Measurements from ENCODE around the gene HIGD1B.
A peak's percentile ranks its signal among the peaks of the same experiment; 100 is the strongest.
"Not testable (repeated sequence)": the region's sequence is repeated elsewhere in the genome, so short reads cannot be mapped to it uniquely, and the experiment has no call there.

HIGD1B gene

DNA sequence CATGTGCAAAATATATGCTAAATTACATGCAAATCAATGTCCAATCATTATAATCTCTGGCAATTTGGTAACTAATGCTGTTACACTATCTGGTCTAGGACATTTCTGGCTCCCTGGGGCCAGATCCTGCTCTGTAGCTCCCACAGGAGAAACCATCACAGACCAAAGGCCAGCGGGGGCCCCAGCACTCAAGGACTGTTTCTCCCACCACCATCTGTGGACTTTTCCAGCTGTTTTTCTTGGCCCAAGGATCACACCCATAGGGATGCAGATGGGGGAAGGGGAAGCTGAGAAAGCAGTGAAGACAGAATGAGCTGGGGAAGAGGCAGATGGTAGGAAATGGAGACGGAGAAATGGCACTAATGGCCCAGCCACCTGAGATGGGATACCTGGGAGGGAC, at the start of gene HIGD1B:
Gene HIGD1B, plus strand, starts transcription at position 298 of the 400 bp plus-strand sequence. CDS start 270 bp downstream, outside the sequence.
- no peak for DNase-seq (ENCODE audit: low read depth)

DNA sequence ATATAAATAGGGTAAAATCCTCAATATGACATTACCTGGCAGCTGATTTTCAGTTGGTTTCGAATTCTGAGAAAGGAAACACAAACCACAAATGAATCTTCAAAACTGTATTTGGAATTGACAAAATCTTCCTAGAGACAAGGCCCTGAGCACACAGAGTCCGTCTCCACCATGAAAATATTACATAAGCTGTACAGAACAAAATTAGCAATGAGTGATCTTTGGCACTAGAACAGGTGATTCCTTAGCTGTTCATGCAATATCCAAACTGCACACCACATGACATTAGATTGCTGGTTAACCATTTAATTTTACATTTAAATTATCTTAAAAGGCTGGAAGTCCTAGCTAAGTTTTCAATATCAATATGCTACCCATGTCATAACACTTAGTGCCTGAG, 49.3 kb upstream of the HIGD1B start:
- no peak for DNase-seq (ENCODE audit: low read depth)

DNA sequence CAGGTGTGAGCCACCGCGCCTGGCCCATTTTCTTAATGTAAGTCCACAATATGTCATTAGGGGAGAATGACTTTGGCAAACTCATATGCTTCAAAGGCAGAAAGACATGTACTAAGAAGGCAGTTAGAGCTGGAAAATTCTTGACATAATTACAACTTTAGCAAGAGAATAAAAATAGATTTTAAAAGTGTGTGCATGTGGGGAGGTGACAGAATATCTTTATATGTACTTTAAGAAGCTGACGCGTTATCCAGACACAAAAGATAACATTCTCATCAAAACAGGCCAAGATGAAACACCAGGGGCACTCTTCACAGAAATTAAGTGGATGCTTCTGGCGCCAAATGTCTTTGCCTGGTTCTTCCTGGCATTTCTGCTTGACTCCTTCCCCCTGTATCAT, 45.8 kb upstream of the HIGD1B start:
- no peak for DNase-seq (ENCODE audit: low read depth)

DNA sequence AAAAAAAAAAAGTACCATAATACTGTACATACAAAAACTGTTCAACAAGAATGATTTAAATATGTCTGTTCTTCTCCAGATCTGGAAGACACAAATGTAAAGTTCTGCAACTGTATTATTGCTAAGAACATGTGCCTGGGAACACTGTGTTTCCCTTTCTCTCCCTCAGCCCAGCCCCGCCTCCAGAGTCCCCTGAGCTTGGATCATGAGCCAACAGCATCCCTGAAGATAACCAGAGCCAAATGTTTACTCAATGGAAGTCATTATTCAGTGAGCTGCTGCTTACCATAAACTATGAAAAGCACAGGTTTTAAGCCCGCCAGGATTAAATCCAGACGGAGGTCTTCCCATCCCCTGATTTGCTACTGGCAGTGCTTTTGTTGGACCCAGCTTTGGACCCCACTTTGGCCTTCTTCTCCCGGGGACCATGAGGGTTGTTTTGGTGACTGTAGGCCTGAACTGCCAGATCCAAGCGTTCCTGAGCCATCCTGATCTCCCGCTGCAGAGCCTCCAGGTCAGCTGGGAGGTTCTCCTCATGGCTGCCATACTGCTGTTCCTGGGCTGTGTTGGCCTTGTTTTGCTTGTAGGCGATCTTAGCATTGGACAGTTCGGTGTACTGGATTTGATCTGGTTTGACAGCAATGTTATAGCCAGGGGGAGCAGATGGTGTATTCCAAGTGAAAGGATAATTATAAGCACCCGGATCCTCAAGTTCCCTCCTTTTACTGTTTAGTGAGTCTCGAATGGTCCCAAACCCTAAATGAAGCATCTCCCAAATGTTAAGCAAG, 43.2 kb upstream of the HIGD1B start:
- DNase-seq (ENCODE audit: low read depth): peak; percentile 87

DNA sequence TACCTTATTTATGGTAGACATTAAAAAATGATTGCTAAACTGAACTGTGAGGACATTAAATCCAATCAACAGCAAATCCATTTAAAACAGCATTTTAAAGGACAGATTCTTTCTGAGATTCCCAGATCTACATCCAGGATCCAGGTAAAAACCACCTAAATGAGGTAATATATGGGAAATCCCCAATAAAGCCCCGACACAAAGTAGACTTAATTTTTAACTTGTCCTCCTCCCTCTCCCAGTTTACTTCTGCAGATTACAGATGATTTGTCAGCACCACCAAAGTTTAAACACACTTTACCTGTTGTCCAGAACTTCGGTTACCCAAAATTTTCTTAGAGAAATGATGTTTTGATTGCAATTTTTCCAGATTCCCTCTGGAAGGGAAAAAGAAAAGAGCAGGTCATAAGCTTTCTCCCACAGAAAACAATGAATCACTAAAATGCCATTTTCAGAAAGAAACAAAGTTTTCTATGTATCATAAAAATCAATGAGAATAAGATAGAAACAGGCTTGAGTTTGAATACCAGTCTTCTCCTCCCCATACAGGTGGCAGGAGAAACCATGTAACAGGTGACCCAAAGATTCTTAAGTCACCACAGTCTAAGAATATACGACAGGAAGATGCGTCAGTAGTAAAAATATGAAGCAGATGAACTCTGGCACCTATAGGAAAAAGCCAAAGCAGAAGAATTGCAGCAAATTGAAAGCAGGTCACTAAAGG, 40.4 kb upstream of the HIGD1B start:
- DNase-seq (ENCODE audit: low read depth): no peak

DNA sequence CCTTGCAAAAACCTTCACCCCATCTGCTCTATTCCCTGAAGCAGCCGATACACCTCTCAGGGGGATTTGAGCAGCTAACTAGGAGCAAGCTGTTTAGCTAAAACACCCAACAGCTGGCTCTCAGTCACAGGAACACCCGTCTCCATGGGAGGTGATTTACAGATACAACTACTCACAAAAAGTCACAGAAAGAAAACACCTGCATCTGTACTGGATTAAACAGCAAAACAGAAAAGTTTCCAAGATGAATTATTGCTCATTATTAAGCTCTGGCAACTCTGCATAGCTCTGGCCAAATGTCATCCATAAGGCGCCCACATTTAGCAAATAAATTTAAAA, 39.9 kb upstream of the HIGD1B start:
- no peak for DNase-seq (ENCODE audit: low read depth)

DNA sequence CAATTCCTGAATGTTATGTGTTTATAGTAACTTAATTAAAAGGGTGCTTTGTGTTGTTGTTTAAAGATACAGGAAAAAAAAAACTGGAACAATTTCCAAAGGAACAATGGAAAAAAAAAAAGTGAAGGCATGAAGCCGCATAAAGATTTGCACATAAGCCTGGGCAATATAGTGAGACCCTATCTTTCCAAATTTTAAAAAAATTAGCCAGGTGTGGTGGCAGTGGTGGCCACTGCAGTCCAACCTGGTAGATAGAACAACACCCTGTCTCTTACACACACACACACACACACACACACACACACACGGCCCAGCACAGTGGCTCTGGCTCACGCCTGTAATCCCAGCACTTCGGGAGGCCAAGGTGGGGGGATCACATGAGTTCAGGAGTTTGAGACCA, 39.5 kb upstream of the HIGD1B start:
- DNase-seq (ENCODE audit: low read depth): no peak

DNA sequence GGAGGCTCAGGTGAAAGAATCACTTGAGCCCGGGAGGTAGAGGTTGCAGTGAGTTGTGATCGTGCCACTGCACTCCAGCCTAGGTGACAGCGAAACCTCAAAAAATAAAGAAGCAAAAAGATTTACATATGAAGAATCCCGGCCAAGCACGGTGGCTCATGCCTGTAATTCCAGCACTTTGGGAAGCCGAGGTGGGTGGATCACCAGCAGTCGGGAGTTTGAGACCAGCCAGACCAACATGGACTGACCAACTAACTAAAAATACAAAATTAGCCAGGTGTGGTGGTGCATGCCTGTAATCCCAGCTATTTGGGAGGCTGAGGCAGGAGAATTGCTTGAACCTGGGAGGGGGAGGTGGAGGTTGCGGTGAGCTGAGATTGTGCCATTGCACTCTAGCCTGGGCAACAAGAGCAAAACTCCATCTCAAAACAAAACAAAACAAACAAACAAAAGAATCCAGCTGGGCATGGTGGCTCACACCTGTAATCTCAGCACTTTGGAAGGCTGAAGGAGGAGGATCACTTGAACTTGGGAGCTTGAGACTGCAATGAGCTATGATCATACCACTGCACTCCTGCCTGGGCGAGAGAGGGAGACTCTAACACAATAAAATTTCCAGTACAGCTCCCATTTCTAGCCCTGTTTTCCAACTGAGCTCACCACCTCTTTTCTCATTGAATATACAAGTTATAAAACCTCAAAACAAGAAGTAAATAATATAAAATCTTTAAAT, 38.9 kb upstream of the HIGD1B start:
- DNase-seq (ENCODE audit: low read depth): not testable (repeated sequence)

DNA sequence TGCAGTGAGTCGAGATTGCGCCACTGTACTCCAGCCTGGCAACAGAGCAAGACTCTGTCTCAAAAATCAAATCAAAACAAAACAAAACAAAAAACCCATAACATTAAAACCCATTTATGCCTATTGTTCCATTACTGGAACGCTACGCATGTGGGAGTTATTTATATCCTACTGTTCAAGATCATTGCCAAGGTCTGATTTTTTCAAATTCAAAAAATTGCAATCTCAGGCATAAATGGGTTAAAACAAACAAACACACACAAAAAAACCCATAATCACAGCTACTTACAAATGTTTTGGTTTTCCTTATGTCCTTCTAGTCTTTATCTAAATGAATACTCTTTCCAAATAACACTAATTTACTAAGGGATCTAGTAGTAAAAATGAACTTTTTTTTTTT, 35.4 kb upstream of the HIGD1B start:
- no peak for DNase-seq (ENCODE audit: low read depth)

DNA sequence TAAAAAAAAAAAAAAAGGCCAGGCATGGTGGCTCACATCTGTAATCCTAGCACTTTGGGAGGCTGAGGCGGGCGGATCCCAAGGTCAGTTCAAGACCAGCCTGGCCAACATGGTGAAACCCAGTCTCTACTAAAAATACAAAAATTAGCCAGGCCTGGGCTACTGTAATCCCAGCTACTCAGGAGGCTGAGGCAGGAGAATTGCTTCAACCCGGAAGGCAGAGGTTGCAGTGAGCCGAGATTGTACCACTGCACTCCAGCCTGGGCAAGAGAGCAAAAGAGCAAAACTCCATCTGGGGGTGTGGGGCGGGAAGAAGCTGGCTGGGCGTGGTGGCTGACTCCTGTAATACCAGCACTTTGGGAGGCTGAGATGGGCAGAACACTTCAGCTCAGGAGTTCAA, 29.2 kb upstream of the HIGD1B start:
- DNase-seq (ENCODE audit: low read depth): not testable (repeated sequence)

DNA sequence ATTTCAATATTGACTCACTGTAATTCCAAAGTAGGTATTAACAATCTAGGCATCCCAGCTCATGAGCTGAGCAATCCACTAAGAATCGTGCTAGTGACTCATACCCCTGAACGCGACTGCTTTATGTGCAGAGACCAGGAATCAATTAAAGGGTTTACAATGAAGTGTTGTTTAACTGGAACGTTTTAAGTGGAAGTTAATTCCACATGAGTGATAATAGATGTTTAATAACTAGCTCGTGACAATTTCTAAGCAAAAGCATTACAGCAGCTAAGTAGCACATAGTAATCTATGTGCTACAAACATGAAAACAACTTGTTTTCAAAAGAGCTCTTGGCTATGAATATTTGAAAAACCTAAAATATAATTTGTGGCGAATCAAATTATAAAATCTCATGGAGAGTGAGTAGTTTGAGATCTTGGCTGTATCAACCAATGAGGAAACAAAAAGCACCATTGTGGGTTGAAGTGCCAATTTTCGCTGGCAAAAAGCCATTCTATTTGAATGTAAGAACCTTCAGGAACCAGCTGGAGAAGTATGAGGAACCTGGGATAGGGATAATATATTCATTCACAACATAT, 27.0 kb upstream of the HIGD1B start:
- DNase-seq (ENCODE audit: low read depth): peak; percentile 81

DNA sequence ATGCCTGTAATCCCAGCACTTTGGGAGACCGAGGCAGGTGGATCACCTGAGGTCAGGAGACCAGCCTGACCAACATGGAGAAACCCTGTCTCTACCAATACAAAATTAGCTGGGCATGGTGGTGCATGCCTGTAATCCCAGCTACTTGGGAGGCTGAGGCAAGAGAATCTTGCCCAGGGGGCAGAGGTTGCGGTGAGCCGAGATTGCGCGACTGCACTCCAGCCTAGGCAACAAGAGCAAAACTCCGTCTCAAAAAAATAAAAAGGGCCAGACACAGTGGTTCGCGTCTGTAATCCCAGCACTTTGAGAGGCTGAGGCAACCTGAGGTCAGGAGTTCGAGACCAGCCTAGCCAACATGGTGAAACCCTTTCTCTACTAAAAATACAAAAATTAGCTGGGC, 22.4 kb upstream of the HIGD1B start:
- not testable (repeated sequence) for DNase-seq (ENCODE audit: low read depth)

DNA sequence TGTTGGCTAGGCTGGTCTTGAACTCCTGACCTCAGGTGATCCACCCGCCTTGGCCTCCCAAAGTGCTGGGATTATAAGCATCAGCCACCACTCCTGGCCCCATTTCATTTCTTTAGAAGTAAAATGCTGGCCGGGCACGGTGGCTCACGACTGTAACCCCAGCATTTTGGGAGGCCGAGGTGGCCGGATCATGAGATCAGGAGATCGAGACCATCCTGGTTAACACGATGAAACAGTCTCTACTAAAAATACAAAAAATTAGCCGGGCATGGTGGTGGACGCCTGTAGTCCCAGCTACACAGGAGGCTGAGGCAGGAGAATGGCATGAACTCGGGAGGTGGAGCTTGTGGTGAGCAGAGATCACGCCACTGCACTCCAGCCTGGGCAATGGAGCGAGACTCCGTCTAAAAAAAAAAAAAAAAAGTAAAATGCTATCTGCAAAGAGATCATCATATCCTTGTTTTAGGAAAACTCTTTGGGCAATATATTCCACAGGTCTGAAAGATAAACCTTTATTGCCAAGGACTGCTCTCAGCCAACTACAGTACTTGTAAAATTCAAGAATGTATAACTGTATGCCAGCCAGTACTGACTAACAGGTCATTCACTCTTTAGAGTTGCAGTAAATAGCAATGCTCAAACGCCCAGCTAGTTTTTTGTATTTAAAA, 21.4 kb upstream of the HIGD1B start:
- no peak for DNase-seq (ENCODE audit: low read depth)

DNA sequence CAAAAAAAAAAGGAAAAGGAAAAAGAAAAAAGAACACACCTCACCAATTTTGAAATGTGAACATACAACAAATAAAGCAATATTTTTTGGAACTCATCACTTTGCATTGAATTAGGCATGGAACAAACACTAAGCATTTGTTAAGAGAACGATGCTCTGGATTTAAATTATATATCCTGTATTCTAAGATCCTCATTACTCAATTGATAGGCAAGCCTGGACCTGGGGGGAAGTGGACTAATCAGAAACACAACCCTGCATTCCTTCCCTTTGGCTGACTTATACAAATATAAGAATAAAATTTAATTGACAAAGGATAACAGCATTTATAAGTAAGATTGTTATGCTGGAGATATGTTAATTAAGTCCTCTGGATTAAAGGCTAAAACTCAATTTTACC, 19.8 kb upstream of the HIGD1B start:
- DNase-seq (ENCODE audit: low read depth): no peak

DNA sequence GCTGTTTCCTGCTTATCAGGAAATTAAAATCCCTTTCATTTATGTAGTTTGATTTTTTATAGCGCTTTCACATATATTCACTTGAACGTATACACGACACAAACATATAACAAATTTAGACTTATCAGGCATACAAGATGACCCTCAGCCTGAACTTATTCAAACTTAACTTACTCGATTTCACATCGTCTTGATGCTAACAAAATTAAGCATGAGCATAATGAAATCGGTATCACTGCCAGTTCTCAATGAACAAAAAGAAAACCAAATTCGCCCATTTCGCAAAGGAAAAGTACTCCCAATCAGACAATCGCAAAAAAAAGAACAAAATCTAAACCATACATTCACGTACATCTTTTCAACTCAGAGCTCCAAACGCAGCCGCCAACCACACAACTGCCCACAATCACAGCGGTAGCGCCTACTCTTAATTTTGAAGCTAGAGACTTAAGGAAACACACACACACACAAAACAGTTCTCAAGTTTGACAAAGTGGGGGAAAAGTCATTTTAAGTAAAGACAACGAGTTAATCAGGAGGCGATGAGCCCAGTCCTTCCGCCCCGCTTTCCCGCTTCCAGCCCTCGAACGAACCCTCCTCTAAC, 18.7 kb upstream of the HIGD1B start:
- DNase-seq (ENCODE audit: low read depth): peak; percentile 26

DNA sequence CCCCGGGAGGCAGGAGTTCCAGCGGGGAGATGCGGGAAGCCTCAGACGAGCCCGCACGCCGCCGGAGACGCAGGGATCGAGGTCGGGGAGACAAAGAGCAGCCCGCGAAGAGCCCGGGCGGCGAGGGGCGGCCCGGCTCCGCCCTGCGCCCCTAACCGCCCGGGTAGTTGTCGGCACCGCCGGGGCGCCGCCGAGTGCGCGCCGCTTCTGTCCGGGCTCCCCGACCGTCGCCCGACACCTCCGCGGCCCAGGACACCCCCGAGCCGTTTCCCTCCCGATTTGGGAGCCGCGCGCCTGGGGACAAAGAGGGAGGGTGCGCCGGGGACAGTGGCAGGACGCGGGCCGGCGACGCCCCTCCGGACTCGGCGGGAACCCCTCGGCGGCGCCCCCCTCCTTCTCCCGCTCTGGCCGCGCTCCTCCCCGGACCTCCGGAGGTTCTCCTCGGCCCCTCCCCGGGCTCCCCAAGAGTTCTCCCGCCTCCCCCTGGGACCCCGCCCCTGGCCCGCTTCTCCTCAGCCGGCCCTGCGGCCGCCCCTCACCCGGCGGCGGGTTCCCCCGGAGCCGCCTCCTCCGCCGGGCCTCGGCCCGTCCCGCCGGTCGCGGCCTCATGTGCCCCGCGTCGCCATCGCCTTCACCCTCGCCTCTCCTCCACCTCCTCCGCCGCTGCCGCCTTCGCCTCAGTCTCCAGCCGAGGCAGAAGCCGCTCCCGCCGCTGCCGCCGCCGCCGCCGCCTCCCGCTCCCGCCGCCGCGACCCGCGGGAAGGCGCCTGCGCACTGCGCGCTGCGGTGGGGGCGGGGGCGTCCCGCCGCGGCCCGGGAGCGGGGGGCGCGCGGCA, 17.9 kb upstream of the HIGD1B start, which contains the start of gene GJC1:
Gene GJC1, minus strand, starts transcription at position 765 of the 836 bp plus-strand sequence. CDS start 24,470 bp downstream, outside the sequence.
- no peak for DNase-seq (ENCODE audit: low read depth)

DNA sequence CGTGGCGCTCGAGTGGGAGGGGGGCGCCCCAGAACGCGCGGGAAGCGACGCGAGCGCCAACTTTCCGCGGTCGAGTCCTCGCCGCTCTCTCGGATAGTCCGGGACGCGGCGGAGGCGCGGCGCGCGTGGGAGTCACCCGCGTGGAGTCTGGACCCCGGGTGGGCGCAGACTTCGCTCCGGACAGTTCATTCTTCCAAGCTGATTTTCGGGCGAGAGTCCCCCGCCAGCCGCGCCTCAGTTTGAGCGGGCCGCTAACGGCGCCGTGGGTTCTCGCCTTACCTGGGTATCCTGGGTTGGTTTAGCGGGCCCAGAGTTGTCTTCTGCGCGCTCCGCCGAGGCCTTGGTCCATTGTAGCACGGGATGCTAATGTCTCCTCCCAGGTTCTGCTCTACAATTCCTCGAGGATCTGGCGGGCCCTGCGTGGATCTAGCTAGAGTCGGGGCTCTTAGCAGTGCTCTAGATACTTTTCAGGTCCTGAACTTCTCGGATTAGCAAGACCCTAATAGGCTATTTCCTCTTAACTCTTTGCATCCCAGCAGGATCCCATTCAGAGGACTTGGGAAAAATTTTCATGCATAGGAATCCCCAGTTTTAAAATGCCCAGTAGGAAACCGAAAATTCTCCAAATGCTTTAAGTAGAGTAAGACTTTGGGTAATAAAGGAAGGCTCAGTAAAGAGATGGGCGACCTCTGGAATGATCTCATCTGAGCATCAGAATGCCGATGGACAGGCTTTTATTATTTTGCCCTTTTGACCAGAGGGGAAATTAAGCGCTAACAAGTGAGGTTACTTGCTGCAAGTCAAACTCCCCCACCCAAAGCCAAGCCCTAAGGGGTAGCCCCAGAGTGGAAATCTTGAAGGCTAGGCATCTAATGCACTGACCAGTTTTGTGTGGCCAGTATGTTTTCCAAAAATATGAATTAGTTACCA, 17.1 kb upstream of the HIGD1B start:
- peak; percentile 41 for DNase-seq (ENCODE audit: low read depth)

DNA sequence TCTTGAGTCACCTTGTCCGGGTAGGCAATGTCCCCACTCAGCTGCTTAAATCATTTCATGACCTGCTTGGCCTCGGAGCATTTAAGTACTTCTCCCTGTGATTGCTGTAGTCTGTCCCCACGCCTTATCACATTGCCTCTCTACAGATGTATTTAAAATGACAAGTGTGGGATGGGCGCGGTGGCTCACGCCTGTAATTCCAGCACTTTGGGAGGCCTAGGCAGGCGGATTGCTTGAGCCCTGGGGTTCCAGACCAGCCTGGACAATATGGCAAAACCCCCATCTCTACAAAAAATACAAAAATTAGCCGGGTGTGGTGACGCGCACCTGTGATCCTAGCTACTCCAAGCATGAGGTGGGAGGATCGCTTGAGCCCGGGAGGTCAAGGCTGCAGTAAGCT, 16.3 kb upstream of the HIGD1B start:
- no peak for DNase-seq (ENCODE audit: low read depth)

DNA sequence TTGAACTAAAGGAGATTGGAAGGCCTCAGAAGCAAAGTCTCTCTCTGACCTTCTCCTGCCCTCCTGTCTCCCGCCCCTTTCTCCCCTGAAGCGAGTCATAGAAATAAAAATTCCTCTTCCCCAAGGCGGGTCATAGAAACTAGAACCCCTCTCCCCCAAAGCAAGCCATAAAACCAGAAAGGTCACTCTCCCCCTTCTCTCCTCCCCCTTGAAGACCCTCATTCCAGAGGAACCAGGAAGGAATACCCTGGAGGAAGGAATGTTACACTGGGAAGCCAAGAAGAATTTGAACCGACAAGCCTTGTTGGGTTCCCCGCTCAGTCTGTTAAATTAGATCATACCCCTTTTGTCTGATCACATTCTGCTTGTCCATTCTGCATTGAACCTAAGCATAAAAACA, 14.9 kb upstream of the HIGD1B start:
- DNase-seq (ENCODE audit: low read depth): no peak

All from amniotic epithelial cell (primary cell).